Urinary bladder (tissue), 4 donors: ENCODE data around the gene LOXHD1. TPM values are rescaled to one million over a fixed set of nuclear protein-coding genes. Genes with fewer than 3 reads are reported as not detected.

ENCODE experiments used
- DNase-seq: peaks from one replicate; pipeline ENCODE4 v3.0.0-alpha.2; 2015; ENCODE audit errors: extremely low spot score
- H3K27ac ChIP-seq: one replicate; pipeline ENCODE4 v1.5.1; 2013; ENCODE audit warnings: low read depth, mild to moderate bottlenecking, moderate library complexity
- H3K36me3 ChIP-seq: one replicate; pipeline ENCODE4 v1.6.1; 2013; ENCODE audit warnings: mild to moderate bottlenecking, moderate library complexity; ENCODE audit not compliant: insufficient read depth
- H3K4me1 ChIP-seq: one replicate; pipeline ENCODE4 v1.6.1; 2013; ENCODE audit warnings: mild to moderate bottlenecking, moderate library complexity; ENCODE audit not compliant: insufficient read depth
- H3K4me3 ChIP-seq: one replicate; pipeline ENCODE4 v1.5.1; 2013; ENCODE audit warnings: low read depth, low read length
- WGBS: extraction: QIAGEN DNeasy Blood & Tissue Kit; methylation state at CpG from one replicate; pipeline ENCODE4 v1.1.7; 2013; 5-methylcytosine and 5-hydroxymethylcytosine counted together
- polyA plus RNA-seq: library from polyadenylated mRNA; stranded (reverse); fragments of 200-250 nt; gene quantifications from one replicate; pipeline ENCODE4 v1.2.3, GENCODE V29; 2013
- total RNA-seq: library from RNA; depleted of rRNA; stranded (reverse); fragments of >200 nt; gene quantifications from one replicate; pipeline ENCODE4 v1.2.3, GENCODE V29; 2014
- donor health status: healthy with polysubstance abuse.
- donor health status: healthy.

LOXHD1 gene
- total and polyA plus RNA-seq, 2 donors: 0.11 to 1.2 TPM

DNA sequence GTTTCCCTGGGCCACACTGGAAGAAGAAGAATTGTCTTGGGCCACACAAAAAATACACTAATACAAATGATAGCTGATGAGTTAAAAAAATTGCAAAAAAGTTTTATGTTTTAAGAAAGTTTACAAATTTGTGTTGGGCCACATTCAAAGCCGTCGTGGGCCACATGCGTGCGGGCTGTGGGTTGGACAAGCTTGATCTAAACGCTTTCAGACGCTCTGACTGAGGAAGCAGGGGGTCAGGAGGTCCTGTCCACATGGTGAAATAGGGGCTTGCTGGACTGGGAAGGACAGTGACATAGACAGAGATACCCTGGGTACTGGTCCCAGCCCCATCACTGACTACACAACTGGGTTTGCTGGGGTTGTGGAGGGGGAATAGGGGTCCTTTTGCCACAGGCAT, 86.4 kb downstream of the LOXHD1 start:
- 83% methylated on average over 6 of the region's 6 CpGs for WGBS

DNA sequence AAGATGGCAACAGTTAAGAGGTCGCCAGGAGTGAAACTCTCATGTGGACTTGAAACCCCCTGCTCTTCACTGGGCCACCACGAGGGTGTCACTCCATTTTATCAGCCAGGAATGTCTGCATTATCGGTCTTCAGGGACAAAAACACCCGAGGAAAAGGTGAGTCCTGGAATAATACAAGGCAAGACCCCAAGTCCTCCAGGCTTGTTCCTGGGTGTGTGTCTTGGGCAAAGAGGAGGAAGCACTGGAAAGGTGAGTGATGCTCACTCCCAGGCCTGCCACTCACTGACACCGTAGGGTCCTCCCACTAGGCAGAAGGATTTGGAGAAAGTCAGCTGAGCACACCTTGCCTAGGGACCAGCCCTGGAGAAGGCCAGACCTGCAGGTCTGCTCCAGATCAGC, 86.9 kb downstream of the LOXHD1 start:
- no peak overlapping the region for H3K4me3 ChIP-seq
- 78% methylated on average over 5 of the region's 5 CpGs for WGBS
- no peak for DNase-seq

More for the DNA sequence above, 86.4 kb downstream of the LOXHD1 start:
- Histone ChIP-seq H3K36me3 (no peaks in the 10 kb centered on the region), H3K27ac (no peak overlapping the region), H3K4me1 (no peaks in the 10 kb centered on the region), H3K4me3 (no peak overlapping the region)
- DNase-seq: no peak

DNA sequence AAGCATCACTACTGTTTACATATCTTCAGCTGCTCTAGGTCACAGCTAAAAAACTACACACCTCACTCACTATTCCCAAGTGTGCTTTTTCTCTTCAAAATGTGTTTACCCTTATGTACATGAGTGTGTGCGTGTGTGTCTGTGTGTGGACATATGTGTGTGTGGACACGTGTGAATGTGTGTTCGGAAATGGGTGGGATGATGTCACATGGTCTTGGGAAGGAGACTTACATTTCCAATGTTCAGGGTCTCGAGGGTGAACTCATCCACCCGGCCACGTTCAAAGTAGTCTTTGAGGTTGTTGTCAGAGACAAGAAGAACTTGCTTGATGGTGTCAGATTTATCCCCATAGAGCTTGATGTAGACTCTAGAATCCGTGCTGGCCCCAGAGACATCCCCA, 87.8 kb downstream of the LOXHD1 start:
- no peak overlapping the region for H3K4me3 ChIP-seq
- no peaks in the 10 kb centered on the region for H3K4me1 ChIP-seq
- 82% methylated on average over 7 of the region's 7 CpGs for WGBS
- H3K27ac ChIP-seq: no peak overlapping the region
- H3K36me3 ChIP-seq: no peaks in the 10 kb centered on the region
- DNase-seq: no peak

More for the DNA sequence above, 86.9 kb downstream of the LOXHD1 start:
- no peak overlapping the region for H3K27ac ChIP-seq
- no peaks in the 10 kb centered on the region for H3K4me1 ChIP-seq
- no peaks in the 10 kb centered on the region for H3K36me3 ChIP-seq

DNA sequence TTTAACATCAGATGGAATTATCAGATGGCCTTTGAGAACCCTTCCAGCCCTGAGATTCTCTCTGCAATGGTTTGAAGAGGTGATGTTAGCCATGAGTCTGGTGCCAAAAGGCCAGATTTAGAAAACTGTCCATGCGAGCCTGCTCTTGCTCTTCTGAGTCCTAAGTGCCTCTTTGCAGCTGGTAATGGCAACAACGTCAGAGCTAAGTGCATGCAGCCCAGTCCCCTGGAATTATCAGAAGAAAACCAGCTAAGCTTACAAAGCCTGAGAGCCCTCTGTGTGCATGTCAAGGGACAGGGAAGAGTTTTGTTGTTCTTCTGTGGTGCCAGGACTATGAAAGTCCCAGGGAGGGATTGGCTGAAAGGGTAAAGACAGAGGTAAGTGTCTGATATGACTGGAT, 89.8 kb downstream of the LOXHD1 start:
- 66% methylated on average over 2 of the region's 2 CpGs for WGBS
- no peak for DNase-seq
- Histone ChIP-seq H3K4me1 (no peaks in the 10 kb centered on the region), H3K36me3 (no peaks in the 10 kb centered on the region), H3K4me3 (no peak overlapping the region), H3K27ac (no peak overlapping the region)

DNA sequence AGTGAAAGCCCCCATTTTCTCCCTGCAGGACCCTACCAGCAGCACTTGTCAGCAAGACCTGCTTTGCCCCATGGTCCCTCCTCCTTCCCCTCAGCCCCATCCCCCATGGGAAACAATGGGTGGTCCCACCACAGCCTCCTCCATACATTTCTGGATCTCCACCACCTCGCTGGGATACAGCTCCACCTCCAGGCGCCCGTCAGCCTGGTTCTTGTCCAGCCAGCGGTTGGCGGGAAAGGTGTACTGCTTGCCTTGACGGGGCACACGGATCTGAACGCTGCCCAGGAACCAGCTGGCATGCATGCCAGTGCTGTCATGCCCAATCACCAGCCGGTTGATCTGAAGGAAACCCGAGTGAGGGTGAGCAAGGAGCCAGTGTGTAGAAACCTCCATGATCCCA, 90.9 kb downstream of the LOXHD1 start:
- no peak for DNase-seq
- Histone ChIP-seq H3K36me3 (no peaks in the 10 kb centered on the region), H3K27ac (no peak overlapping the region), H3K4me3 (no peak overlapping the region), H3K4me1 (no peaks in the 10 kb centered on the region)
- 87% methylated on average over 10 of the region's 10 CpGs for WGBS

DNA sequence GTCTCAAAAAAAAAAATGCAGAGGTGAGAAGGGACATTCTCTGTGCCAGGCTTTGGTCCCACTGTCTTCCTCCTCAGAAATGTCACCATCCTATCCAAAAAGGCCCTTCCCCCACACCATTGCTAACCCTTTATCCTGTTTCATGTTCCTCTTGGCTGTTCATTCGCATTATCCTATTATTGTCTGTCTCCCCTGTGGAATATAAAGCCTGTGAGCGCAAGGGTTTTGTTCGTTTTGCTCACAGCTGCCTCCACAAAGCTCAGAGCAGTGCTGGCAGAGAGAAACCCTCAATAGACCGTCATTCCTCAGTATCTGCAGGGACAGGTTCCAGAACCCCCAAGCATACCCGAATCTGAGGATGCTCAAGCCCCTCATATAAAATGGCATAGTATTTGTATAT, 91.8 kb downstream of the LOXHD1 start:
- Histone ChIP-seq H3K27ac (no peak overlapping the region), H3K4me1 (no peaks in the 10 kb centered on the region), H3K4me3 (no peak overlapping the region), H3K36me3 (no peaks in the 10 kb centered on the region)
- no peak for DNase-seq
- WGBS: 76% methylated on average over 5 of the region's 5 CpGs

DNA sequence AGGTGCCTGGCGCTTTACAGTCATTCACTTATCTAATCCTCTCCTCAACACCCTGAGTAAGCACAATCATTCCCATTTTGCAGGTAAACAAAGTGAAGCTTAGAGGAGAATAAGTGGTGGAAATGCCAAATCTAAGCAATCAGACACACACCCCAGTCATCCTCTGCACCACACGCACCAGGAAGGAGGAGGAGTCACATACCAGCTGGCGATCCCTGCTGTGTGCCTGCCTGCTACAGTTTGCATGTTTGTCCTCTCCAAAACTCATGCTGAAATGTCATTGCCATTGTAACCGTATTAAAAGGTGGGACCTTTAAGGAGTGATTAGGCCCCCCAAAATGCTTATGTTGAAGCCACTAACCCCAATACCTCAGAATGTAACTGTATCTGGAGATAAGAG, 93.7 kb downstream of the LOXHD1 start:
- no peak for DNase-seq
- no peak overlapping the region for H3K27ac ChIP-seq
- no peaks in the 10 kb centered on the region for H3K4me1 ChIP-seq
- H3K36me3 ChIP-seq: no peaks in the 10 kb centered on the region
- H3K4me3 ChIP-seq: no peak overlapping the region
- WGBS: 51% methylated on average over 4 of the region's 4 CpGs

DNA sequence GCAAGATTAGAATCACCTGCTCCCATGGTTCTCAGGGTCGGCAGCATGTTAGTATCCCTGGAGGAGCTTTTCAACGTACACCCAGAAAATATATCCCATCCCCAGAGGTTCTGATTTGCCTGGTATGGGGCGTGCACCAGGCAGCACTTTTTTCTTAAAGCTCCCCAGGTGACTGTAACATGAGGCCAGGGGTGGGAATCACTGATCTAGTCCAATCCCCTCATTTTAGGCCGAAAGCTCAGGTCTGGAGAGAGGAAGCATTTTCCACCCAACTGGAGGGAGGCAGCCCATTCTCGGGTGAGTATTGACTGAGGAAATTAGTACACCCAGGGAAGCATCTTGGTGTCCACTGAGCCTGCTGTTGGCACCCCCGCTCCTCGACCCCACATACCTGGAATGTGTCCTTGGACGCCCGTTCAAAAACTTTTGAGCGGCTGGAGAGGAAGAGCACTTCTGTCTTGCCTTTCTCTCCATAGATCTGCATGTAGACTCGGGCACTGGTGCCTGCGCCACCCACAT, 94.3 kb downstream of the LOXHD1 start:
- no peak overlapping the region for H3K27ac ChIP-seq
- WGBS: 74% methylated on average over 12 of the region's 12 CpGs
- H3K36me3 ChIP-seq: no peaks in the 10 kb centered on the region
- H3K4me3 ChIP-seq: no peak overlapping the region
- H3K4me1 ChIP-seq: no peaks in the 10 kb centered on the region
- DNase-seq: no peak

DNA sequence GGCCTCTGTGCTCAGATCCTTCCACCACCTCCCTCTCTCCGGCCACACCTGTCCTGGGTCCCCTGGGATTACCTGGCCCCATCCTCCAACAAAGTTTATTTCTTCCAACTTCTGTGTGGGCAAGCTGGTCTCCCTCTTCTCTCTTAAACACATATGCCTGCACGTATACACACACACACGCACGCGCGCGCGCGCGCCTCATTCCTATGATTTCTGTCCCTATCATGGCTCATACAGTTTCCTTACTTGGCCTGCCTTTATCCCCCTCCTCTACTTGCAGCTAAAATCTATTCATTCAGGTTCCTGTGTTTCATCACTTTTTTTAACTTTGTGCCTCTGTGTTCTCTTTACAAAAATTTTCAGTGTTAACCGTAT, 96.4 kb downstream of the LOXHD1 start:
- no peak for DNase-seq
- Histone ChIP-seq H3K36me3 (no peaks in the 10 kb centered on the region), H3K27ac (no peak overlapping the region), H3K4me3 (no peak overlapping the region), H3K4me1 (no peaks in the 10 kb centered on the region)
- WGBS: 91% methylated on average over 11 of the region's 11 CpGs

DNA sequence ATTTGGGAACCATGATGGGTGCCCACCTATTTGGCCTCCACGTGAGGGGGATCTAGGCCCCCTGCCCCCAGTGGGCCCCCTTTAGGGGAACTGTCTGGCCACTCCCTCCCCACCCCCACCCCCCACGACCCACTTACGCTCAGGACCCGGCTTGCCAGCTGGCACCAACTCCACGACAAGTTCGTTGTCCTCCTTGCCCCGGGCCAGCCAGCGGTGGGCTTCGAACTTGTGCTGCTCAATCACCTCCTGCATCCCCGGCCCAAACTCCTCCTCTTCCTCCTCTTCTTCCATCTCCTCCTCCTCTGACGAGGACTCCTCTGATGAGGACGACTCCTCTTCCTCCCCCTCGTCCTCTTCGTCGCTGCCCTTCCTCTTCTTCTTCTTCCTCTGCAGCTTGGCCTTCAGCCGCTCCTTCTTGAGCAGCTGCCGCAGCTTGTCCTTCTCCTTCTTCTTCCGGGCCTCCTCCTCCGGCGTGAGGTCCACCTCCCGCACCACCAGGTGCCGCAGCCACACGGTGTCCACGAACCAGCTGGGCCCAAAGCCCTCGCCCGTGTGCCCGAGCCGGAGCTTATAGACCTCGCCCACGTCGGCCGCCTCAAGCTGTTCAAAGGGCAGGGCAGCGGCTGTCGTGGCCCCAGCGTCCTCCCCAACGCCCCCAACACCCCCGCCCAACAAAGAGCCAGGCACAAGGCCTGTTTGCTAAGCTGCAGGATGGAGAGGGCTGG, 96.9 kb downstream of the LOXHD1 start:
- Histone ChIP-seq H3K36me3 (no peaks in the 10 kb centered on the region), H3K4me1 (no peaks in the 10 kb centered on the region), H3K27ac (no peak overlapping the region), H3K4me3 (no peak overlapping the region)
- 89% methylated on average over 37 of the region's 37 CpGs for WGBS
- no peak for DNase-seq

DNA sequence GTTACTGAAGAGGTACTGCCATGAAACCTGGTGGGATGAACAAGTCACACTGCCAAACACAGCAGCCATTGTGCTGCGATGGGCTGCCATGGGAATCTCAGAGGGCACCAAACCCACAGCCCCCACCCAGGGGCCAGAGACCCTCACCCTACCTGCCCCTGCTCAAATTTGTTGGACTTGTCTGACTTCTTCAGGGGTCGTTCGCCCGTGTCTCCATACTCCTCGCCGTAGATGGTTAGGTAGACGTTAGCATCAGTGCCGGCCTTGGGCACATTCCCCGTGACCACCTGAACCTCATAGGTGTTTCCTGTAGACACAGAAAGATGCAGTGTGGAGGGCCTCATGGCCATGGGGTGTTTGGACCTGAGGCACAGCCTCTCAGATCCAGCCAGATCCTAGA, 97.7 kb downstream of the LOXHD1 start:
- no peak overlapping the region for H3K4me3 ChIP-seq
- DNase-seq: no peak
- no peak overlapping the region for H3K27ac ChIP-seq
- no peaks in the 10 kb centered on the region for H3K36me3 ChIP-seq
- WGBS: 96% methylated on average over 9 of the region's 9 CpGs
- no peaks in the 10 kb centered on the region for H3K4me1 ChIP-seq

DNA sequence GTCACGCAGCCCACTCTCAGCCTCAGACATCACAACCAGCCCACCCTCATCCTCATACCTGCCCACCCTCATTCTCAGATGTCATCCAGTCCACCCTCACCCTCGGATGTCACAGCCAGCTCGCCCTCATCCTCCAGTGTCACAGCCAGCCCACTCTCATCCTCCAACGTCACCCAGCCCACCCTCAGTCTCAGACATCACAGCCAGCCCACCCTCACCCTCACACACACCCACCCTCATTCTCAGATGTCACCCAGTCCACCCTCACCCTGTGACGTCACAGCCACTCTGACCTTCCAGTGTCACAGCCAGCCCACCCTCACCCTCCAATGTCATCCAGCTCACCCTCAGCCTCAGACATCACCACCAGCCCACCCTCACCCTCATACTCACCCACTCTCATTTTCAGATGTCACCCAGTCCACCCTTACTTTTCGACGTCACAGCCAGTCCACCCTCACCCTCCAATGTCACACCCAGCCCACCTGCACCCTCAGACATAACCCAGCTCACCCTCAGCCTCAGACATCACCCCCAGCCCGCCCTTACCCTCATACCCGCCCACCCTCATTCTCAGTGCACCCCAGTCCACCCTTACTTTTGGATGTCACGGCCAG, 100.3 kb downstream of the LOXHD1 start:
- no peak for DNase-seq
- 87% methylated on average over 10 of the region's 10 CpGs for WGBS
- Histone ChIP-seq H3K4me3 (no peak overlapping the region), H3K27ac (no peak overlapping the region), H3K36me3 (no peaks in the 10 kb centered on the region), H3K4me1 (no peaks in the 10 kb centered on the region)

DNA sequence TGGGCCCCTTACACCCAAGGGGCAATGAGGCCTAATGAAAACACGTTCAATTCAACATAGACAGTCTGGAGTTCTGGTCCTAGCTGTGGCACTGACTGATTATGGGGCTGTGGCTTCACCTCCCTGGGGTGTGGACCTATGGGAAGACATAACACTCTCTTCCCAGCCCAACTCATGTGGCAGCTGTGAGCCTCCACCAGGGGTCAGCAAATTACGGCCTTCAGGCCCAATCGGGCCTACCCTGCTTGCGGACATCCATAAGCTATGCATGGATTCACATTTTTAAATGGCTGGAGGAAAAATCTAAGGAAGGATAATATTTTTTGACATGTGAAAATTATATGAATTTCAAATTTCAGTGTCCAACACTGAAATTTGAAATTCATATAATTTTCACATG, 101.3 kb downstream of the LOXHD1 start:
- H3K4me1 ChIP-seq: no peaks in the 10 kb centered on the region
- no peak overlapping the region for H3K27ac ChIP-seq
- DNase-seq: no peak
- no peaks in the 10 kb centered on the region for H3K36me3 ChIP-seq
- H3K4me3 ChIP-seq: no peak overlapping the region
- 65% methylated on average over 4 of the region's 4 CpGs for WGBS

DNA sequence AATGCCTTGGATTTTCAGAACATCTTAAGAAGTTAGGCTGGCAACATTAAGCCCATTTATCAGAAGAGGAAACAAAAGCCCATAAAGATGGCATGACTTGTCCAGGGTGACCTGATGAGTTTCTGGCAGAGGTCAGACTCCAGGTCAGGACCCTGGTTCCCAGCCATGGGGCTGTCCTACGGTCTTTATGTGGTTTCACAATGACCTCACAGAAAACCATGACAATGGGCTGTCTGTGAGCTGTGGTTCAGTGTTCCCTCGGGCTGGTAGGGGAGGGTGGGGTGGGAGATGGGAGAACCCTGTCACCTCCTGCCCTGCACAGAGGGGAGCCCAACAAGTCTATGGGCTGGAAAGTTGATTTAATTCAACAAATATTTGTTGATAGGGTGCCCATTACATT, 101.8 kb downstream of the LOXHD1 start:
- no peaks in the 10 kb centered on the region for H3K4me1 ChIP-seq
- WGBS: 62% methylated on average over 2 of the region's 2 CpGs
- DNase-seq: no peak
- H3K36me3 ChIP-seq: no peaks in the 10 kb centered on the region
- H3K4me3 ChIP-seq: no peak overlapping the region
- H3K27ac ChIP-seq: no peak overlapping the region
